Hindlimb muscle (tissue), 1 donor: ENCODE data around the gene SMIM10. TPM values are rescaled to one million over a fixed set of nuclear protein-coding genes. Genes with fewer than 3 reads are reported as not detected.
"Not testable (repeated sequence)": the region's sequence is repeated elsewhere in the genome, so short reads cannot be mapped to it uniquely, and the experiment has no call there.

ENCODE experiments used
- DNase-seq: peaks from one replicate; pipeline ENCODE4 v3.0.0-alpha.2; 2013
- polyA plus RNA-seq: library from polyadenylated mRNA; unstranded; fragments of 120-200 nt; gene quantifications from one replicate; pipeline ENCODE4 v1.2.1, GENCODE V29; 2013; ENCODE audit not compliant: insufficient read length

SMIM10 gene
- polyA plus RNA-seq = 15.0 TPM

DNA sequence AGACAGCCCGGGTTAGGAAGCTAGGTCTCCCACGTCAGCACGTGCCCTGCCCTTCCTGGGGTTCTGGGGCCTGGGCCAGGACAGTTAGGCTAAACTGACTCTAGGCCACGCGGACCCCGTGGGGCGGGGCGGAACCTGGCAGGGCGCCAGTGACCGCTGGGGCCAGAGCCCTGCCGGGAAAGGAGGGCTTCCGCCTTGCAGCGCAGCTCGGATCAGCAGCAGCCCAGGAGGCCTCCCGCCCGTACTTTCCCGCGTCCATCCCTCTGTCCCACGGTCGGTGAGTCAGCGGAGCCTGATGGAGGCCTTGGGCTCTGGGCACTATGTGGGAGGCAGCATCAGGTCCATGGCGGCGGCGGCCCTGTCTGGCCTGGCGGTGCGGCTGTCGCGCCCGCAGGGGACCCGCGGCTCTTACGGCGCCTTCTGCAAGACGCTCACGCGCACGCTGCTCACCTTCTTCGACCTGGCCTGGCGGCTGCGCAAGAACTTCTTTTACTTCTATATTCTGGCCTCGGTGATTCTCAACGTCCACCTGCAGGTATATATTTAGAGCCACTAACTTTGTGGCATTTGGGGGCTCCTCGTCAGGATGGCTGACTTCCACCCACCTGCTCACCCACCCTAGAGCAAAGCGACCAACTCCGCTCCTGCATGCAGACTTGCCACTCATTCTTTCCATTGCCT is at the start of gene SMIM10:
SMIM10 (plus strand) TSS at position 191 of the 681 bp plus-strand sequence; CDS start at position 296, 105 bp downstream.
- DNase-seq = peak; percentile 73

DNA sequence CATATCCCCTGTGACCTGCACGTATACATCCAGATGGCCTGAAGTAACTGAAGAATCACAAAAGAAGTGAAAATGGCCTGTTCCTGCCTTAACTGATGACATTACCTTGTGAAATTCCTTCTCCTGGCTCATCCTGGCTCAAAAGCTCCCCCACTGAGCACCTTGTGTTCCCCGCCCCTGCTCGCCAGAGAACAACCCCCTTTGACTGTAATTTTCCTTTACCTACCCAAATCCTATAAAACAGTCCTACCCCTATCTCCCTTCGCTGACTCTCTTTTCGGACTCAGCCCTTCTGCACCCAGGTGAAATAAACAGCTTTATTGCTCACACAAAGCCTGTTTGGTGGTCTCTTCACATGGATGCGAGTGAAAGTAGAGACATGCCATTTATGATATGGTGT is 44.4 kb upstream of the SMIM10 start:
- not testable (repeated sequence) for DNase-seq

DNA sequence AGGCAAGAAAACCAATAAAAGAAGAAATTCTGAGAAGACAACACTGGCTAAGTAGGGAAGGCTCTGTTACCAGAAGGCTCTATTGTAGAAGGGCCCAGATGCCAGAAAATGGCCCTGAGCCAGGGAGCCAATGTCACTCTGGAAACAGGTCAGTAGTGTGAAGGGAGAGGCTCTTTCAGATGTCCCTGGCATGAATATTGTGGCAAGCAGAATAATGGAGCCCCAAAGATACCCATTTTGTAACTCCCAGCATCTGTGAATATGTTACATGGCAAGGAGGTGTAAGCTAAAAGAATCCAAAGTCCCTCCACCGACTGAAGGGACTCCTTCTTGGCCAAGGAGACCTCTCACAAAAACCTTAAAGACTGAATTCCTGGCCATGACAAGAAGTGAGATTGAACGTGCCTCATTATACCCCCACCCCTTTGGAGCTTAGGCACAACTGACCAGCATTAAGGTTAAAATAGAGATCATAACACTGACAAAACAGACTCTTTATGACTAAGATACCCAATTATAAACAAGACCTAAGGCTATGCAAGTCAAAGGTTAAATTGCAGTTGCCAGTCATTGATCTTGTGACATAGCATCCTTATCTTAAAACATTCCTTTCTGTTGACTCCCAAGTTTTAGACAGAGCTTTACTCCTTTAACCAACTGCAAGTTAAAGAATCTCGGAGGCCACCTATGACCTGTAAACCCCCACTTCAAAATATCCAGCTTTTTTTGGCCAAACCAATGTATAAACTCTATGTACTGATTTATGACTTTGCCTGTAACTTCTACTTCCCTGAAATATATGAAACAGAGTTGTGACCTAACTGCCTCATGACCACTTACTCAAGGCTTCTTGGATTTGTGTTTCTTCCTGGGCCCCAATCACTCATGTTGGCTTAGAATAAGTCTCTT is 42.2 kb upstream of the SMIM10 start:
- DNase-seq = no peak

DNA sequence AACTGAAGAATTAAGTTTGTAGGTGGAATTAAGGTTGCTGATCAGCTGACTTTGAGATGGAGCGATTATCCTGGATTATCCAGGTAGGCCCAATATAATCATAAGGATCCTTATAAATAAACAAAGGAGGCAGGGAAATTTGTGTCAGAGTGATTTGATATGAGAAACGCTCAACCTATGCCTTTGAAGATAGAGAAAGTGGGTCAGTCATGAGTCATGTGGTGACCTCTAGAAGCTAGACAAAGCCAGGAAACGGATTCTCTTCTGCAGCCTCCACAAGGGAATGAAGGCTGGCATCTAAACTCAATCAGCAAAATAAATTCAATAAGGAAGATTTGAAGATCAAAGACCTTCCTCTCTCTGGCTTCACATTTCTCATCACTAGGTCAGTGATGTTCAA is 41.5 kb upstream of the SMIM10 start:
- DNase-seq = no peak

DNA sequence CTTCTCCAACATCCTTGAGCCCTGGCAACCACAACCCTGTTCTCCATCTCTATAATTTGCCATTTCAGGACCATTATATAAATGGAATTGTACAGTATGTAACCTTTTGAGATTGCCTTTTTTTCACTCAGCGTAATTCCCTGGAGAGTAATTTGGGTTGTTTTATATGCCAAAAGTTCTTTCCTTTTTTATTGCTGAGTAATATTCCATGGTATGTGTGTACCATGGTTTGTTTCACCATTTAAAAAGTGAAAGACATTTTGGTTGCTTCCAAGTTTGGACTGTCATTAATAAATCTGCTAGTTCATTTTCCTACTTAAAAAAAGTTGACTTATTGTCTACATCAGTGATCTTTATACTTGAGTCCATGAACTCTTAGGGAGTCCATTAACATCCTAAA is 33.0 kb upstream of the SMIM10 start:
- no peak for DNase-seq

DNA sequence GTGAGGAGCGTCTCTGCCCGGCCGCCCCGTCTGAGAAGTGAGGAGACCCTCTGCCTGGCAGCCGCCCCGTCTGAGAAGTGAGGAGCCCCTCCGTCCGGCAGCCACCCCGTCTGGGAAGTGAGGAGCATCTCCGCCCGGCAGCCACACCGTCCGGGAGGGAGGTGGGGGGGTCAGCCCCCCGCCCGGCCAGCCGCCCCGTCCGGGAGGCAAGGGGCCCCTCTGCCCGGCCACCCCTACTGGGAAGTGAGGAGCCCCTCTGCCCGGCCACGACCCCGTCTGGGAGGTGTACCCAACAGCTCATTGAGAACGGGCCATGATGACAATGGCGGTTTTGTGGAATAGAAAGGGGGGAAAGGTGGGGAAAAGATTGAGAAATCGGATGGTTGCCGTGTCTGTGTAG is 30.4 kb upstream of the SMIM10 start:
- DNase-seq = not testable (repeated sequence)

DNA sequence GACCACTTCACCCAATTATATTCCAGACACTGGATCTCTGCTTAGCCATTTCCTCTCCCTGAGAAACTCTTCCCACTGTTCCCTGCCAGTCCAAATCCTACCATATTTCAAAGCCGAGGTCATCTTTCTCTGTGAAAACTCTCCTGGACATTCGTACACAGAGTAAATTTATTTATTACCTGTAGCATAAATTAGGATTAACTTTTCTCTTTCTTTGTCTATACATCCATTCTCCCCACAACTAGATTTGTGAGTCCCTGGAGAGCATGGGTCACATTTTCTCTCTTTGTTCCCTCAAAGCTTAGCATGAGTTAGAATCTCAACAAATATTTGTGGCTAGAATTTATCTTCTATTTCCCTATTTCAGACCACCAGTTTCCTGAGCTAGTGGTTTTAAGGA is 27.8 kb upstream of the SMIM10 start:
- DNase-seq = no peak

DNA sequence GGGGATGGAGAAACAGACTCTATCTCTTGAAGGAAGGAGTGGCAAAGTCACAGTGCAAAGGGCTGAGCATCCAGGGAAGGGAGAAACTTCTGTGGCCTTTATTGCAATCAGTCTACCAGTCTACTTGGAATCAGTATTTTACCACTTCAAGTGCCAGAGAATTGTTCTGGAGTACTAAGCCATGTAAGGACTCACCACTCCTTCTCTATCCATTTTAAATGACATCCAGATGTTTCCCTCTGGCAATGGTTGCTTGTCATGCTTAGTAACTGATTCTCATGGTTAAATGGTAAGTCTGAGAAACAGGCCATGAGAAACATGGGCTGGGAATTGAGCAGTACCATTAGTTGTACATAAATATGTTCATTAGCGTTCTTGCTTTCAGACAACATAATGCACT is 21.1 kb upstream of the SMIM10 start:
- DNase-seq = peak; percentile 40

DNA sequence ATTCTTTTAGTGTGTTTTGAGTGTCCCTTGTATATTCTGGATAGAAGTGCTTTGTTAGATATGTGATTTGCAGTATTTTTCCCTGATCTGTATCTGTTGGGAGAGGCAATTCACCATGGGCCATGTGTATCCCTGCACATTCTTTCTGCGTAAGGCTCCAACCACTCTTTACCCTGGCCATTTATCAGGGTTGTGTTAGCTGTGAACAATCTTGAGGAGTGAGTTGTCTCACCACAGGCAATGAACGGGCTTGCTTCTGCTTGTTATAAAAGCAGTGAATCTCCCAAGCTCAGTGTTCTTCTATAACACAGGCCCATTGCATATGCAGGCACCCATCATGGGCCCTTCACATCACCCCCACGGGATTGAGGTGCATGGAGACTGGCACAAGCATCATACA is 18.9 kb upstream of the SMIM10 start:
- no peak for DNase-seq

DNA sequence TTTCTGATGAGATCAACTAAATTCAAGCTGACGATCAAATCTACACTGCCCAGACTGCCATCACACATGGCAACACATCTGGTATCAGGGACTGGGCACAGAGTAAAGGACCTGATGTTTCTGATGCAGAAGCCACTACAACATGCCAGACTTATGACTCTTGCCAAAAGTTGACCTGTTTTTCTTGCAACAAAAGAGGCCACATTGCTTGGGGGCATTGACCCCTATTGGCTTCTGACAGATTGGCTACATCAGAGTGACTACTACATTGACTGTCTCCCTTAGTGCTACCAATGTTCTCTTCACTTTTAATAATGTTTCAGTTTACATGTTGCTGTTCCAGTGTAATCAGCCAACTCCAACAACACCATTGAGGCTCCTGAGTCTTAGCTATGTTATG is 15.3 kb upstream of the SMIM10 start:
- no peak for DNase-seq

DNA sequence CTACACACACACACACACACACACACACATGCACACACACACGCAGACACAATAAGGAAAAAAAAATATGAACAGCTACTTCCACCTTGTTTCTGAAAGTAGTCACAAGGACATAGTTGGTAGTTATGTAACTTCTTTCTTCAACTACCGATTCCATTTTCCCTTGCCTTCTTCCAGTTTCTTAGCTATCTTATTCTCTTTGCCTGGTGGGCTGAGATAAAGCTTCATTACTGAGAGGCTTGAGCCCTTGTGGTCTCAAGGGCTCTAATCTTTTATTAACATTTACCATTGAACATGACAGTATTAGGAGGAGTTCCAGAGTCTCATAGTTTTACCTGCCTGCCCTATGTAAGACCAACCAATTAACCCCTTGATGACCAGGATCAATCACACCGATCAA is 8.9 kb upstream of the SMIM10 start:
- no peak for DNase-seq

DNA sequence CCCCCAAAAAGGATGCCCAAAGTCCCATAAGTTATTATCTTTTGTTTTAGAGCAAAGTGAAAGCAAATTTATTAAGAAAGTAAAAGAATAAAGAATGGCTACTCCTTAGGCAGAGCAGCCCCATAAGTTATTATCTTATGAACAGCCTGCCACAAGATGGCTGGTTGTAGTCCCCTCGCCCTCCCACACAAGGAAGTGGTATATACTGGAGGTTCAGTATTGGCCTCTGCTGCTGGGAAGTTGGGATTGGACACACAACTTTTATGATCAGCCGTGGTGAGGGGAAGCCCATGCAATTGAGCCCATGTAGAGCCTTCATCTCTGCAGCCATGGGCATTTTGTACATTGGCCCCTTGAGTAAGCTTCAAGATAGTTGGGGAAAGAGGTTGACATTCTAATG is 8.0 kb upstream of the SMIM10 start:
- DNase-seq = no peak

DNA sequence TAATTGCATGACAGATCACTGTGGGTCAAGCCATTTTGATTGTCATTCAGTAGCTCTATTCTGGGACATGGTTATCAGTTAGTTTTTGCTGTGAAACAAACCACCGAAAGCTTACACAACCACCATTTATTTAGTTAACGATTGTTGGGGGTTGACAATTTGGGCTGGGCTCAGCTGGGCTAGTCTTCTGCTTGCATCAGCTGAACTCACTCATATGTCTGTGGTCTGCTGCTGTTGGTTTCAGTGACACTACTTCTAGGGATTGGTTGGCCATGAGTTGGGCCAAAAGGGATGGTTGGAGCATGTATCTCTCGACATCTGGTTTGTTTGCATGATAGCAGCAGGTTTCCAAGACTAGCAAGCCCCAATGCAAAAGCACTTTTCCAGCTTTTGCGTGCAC is 5.3 kb upstream of the SMIM10 start:
- no peak for DNase-seq

DNA sequence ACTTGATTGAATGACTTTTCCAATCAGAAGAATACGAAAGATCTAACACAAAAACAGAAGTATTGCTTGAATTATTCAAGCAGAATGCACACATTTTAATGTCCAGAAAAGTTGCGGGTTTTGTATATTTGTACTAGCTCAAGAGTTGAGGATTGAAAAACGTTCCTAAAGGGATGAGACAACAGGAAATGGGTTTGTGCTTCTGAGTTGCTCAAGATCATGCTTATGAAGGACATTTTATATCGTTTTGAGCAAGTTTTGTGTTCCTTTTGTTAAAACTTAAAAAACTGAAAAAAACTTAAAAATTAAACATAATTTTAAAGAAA is 353 bp upstream of the SMIM10 start:
- no peak for DNase-seq

DNA sequence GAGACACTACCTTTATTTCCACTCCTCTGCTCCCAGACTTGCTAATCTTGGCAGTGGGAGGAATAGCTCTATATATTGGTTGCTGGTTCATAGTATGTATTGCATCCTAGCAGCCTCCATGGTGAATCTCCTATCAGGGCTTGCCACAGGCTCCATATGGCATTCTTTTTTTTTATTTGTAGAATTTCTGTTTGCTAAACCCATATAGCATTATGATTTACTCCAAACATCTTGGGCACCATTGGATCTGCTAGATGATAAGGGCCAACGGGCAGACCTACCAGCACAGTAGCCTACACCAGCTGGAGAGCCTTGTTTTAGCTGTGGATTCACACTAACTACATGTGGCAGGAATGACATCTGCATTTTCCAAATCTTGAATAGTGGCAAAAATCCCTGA is 6.9 kb downstream of the SMIM10 start:
- DNase-seq = no peak

DNA sequence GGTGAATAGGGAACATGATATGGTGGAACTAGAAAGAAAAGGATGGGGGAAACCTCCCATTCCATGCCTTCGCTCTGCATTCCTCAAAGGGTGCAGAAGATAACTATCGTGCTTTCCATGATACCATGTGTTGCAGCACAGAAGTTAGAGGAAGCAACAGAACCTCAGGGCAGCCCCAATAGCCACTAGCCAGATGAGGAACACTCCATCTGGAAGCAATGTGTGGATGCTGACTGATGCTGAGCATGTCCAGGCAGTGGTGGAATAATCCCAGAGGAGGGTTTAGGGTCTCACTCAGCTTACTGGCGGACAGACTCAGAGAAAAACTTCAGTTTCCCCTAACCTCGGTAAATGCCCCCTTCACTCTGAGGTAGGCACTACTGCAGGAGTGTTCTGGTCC is 7.5 kb downstream of the SMIM10 start:
- DNase-seq = no peak

DNA sequence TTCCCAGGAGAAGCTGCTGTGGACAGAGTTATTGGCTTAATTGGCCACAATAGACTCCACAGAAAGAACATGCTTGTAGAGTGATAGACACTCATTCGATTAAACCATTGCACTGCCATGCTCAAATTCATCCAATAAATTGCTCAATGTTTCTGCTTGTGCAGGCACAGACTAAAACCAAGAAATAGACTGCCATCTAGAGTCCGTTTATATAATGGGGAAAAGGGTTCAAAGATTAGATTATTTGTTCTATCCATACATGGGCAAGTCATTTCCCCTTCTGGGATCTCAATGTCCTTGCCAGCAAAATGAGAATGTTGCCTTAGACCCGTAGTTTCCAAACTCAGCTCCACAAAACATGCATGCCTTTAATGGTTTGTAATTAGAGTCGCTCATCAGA is 8.7 kb downstream of the SMIM10 start:
- no peak for DNase-seq

DNA sequence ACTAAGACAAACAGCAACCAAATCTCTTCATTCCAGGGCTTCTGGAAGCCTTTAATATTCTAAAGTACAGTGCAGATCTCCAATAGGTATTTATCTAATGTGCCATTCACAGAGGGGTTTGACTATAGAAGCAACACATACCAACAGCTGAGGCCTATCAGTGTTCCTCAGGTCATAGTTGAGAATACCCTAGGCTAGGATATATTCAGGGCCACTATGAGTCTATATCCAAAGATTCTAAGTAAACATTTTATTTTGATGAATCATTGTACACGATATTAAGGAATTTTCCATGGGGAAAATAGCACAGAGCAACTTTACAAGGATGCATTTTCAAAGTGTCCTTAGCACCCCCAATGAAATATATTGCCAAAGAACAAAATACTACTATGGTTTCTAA is 9.7 kb downstream of the SMIM10 start:
- no peak for DNase-seq

DNA sequence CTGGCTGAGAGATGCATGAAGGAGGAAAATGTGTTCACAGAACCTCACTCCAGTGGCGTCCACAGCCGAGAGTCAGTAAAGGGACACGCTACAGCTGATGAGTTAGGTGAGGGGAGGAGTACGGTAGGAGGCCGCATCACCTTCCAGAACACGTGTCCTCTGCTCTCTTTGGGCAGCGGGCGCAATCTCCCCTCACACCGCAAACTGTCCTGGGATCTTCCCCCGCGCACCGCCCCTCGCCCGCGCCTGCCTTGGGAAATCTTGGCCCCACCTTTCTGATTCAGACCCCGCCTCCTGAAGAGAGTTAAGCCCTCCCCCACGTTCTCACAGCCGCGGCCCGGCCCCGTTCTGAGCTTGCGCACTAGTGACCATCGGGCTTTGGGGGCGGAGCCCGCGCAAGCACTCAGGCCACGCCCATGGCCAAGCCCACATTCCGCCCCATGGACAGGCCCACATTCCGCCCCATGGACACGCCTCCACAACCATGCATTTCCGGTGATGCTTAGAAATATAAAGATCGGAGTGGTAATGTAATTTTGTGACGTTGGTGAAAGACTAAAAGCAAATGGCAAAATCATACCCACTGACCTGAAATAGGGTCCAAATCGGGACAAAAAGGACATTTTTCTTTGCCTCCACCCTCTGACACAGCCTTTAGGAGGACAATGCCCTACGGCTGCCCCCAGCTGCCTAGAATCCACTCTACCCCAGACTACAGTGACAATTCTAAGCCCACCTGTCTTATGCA is 13.3 kb downstream of the SMIM10 start:
- peak; percentile 91 for DNase-seq

DNA sequence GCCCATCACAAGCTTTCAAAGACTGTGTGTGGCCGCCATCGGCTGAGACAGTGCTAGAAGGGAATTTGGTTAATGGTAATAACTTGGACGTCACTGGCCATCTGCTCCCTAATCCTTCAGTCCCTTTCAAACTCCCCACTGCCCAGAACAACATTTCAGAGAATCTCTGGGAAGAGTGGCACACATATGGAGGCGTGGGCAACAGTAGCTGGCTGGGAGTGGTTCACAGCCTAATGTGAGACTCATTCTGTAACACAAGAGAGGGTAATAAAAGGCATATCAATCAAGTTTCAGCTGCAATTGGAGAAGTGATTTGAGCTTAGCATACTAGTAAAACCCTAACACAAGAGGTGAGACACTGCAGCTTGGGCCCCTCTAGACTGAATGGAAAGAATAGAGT is 15.4 kb downstream of the SMIM10 start:
- no peak for DNase-seq

DNA sequence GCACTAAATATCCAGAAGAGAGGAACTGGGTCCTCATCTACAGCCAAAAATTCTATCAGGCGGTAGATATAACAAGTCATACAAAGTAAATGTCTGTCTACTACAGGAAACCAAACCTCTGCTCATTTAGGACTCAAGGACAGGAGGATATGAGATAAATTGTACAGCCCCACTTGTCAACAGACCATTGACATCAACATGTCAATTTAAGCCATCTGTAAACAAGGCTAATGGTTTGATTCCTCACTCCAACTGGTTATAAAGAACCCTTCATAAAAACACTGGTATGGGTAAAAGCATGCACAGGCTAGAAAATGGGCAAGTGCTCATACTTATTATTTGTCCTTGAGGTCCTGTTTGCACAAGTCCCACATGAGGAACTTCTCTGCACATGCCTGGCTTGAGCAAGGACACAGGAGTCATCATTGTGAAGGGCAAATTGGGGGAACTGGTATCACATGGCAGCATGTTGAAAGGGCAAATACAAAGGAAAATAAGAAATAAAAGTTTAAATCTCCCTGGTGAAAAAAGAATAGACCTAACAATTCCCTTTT is 18.3 kb downstream of the SMIM10 start:
- DNase-seq = no peak

DNA sequence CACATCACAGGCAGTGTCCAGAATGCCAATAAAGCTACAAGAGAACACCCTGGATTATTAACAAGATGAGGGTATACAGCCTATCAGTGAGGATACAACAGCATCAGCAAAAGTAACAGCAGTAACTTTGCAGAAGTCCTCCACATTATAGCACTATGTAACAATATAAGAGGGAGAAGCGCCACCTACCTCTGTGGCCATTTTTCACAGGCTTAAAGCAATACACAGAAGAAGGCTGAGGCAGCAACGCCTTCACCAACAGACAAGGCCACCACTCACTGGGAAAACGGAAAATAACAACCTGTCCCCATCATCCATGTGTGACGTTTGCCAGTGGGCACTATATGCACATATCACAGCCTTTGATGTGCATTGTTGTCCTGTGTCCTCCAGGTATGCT is 19.0 kb downstream of the SMIM10 start:
- no peak for DNase-seq

DNA sequence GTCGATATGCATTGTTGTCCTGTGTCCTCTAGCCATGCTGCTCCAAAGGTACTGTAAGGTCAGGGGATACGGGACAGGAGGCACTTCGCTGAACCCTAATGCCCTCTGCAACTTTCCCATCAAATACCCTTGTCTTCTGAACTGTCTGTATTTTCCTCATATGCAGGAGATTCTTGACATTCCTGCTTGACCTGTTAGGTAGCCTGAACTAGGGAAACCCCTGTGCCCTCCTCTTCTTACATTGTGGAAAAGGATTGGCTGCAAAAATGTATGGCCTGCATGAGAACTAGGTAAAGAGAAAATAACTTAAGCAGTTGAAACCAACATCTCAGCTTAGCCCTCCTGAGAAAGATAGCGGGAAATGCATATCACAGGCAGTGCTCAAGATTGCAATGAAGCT is 20.1 kb downstream of the SMIM10 start:
- DNase-seq = no peak
